ENCODE data around the gene HK1. TPM values are rescaled to one million over a fixed set of nuclear protein-coding genes. Genes with fewer than 3 reads are reported as not detected.

HK1 gene
- total and polyA plus RNA-seq, 2 experiments from 2014 or later: 31.1 to 42.5 TPM

DNA sequence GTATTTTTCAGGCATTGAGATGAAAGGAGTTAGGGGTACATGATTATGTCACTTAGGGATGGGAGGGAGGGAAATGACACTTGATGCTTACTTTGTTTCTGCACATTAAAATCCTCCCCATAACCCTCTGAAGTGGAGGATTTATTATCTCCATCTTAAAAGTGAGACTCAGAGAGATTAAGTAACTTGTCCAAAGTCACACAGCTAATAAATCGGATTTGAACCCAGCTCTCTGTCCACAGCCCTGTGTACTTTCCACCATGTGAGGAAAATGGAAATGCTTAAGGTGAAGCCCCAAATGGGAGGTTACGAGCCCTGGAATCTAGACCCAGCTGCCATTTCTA, 58.6 kb downstream of the HK1 start:
- Histone ChIP-seq H3K4me3 (no peak overlapping the region), H3K9me3 (ENCODE audit: low read depth) (no peaks in the 10 kb centered on the region), H3K4me2 (peak overlapping the region; percentile 34), H3K79me2 (peaks cover 73% of the 10 kb centered on the region), H3K4me1 (ENCODE audit: insufficient read depth) (peaks cover 48% of the 10 kb centered on the region), H3K27me3 (no peaks in the 10 kb centered on the region), H3K27ac (peak overlapping the region; percentile 50), H4K20me1 (ENCODE audit: insufficient read depth, poor library complexity, severe bottlenecking) (no peaks in the 10 kb centered on the region), H3K36me3 (replicated peaks; ENCODE audit: insufficient read depth, low read depth) (no peaks in the 10 kb centered on the region), H3K9me2 (replicated peaks; ENCODE audit: insufficient read depth) (no peaks in the 10 kb centered on the region), H2AFZ (no peak overlapping the region)
- TF ChIP-seq EZH2phosphoT487 (IDR thresholded peaks at IDR 0.05; ENCODE audit: low read depth, severe bottlenecking, unreplicated experiment) (no peak), EZH2 (IDR thresholded peaks at IDR 0.05; ENCODE audit: borderline replicate concordance) (no peak)
- TF ChIP-seq, protein P1, sequence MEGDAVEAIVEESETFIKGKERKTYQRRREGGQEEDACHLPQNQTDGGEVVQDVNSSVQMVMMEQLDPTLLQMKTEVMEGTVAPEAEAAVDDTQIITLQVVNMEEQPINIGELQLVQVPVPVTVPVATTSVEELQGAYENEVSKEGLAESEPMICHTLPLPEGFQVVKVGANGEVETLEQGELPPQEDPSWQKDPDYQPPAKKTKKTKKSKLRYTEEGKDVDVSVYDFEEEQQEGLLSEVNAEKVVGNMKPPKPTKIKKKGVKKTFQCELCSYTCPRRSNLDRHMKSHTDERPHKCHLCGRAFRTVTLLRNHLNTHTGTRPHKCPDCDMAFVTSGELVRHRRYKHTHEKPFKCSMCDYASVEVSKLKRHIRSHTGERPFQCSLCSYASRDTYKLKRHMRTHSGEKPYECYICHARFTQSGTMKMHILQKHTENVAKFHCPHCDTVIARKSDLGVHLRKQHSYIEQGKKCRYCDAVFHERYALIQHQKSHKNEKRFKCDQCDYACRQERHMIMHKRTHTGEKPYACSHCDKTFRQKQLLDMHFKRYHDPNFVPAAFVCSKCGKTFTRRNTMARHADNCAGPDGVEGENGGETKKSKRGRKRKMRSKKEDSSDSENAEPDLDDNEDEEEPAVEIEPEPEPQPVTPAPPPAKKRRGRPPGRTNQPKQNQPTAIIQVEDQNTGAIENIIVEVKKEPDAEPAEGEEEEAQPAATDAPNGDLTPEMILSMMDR (IDR thresholded peaks at IDR 0.05; ENCODE audit: poor library complexity): no peak
- no peak for DNase-seq (ENCODE audit: low spot score)
- 83% methylated on average over 2 of the region's 2 CpGs for WGBS (ENCODE audit: low lambda C conversion rate, missing lambda C conversion rate)

DNA sequence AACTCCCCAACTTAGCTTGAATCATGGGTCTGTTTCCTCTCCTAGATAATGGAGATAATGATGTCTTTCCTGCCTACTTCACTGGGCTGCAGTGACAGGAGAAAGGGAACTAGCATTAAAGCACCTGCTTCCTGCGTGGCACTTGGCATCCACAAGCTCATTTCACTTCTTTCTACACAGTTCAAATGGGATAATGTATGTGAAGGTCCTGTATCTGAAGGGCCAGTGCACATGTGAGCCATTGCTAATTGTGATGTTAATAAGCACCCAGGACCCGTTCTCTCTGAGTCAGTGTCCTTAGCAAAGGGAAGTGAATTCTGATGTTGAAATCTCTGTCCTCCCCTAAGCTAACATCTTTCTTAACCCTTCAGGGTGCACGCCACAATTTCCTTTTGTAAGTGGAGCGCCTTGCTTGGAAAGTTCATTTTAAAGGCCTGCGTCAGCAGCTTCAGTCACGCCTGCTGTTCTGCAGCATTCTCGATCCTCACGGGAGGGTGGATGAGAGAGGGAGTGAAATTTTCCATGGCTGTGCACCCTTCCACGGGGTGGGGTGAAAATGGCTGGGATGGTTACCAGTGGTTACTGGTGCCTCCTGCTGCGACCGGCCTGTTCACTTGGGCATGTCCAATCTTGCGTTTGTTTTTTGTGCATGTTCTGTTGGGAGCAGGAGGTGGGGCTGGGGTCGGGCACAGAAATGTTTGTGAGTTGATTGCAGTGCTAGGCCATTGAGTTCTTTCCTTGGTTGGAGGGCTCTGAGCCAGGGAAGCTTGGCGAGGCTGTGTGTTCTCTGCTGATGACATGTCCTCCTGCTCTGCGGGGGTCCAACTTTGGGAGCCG, 59.2 kb downstream of the HK1 start:
- Histone ChIP-seq H2AFZ (no peak overlapping the region), H3K79me2 (peaks cover 73% of the 10 kb centered on the region), H3K36me3 (replicated peaks; ENCODE audit: insufficient read depth, low read depth) (no peaks in the 10 kb centered on the region), H3K4me1 (ENCODE audit: insufficient read depth) (peaks cover 42% of the 10 kb centered on the region), H3K9me2 (replicated peaks; ENCODE audit: insufficient read depth) (no peaks in the 10 kb centered on the region), H3K9me3 (ENCODE audit: low read depth) (no peaks in the 10 kb centered on the region), H3K27me3 (no peaks in the 10 kb centered on the region), H3K4me3 (no peak overlapping the region), H3K4me2 (peak overlapping the region; percentile 34), H4K20me1 (ENCODE audit: insufficient read depth, poor library complexity, severe bottlenecking) (no peaks in the 10 kb centered on the region), H3K27ac (peak overlapping the region; percentile 60)
- TF ChIP-seq, protein P1 (IDR thresholded peaks at IDR 0.05; ENCODE audit: poor library complexity): no peak
- TF ChIP-seq EZH2 (IDR thresholded peaks at IDR 0.05; ENCODE audit: borderline replicate concordance) (no peak), EZH2phosphoT487 (IDR thresholded peaks at IDR 0.05; ENCODE audit: low read depth, severe bottlenecking, unreplicated experiment) (no peak)
- WGBS (ENCODE audit: low lambda C conversion rate, missing lambda C conversion rate): 63% methylated on average over 16 of the region's 16 CpGs
- DNase-seq (ENCODE audit: low spot score): peak; percentile 57

DNA sequence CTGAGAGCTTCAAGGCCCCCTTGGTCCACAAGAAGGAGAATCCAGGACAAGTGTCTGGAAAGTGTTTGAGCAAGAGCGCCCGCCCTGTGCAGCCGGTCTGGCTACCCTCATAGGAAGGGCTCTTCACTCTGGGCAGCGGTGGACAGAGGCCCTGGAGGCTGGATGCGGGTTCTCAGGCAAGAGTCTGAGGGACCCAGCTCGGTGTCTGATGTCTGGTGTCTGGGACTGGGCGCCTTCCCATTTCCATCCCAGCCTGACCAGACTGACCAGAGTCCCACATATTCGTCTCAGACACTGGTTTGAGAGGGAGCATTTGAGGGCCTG, 59.8 kb downstream of the HK1 start:
- no peak overlapping the region for H2AFZ ChIP-seq

More for the DNA sequence above, 59.8 kb downstream of the HK1 start:
- Histone ChIP-seq H3K9me3 (ENCODE audit: low read depth) (no peaks in the 10 kb centered on the region), H3K4me2 (peak overlapping the region; percentile 31), H3K79me2 (peaks cover 75% of the 10 kb centered on the region), H3K36me3 (replicated peaks; ENCODE audit: insufficient read depth, low read depth) (no peaks in the 10 kb centered on the region), H3K4me1 (ENCODE audit: insufficient read depth) (peaks cover 36% of the 10 kb centered on the region), H3K4me3 (no peak overlapping the region), H3K27me3 (no peaks in the 10 kb centered on the region), H3K27ac (peak overlapping the region; percentile 60), H3K9me2 (replicated peaks; ENCODE audit: insufficient read depth) (no peaks in the 10 kb centered on the region), H4K20me1 (ENCODE audit: insufficient read depth, poor library complexity, severe bottlenecking) (no peaks in the 10 kb centered on the region)
- TF ChIP-seq, protein P1 (IDR thresholded peaks at IDR 0.05; ENCODE audit: poor library complexity): no peak
- TF ChIP-seq EZH2 (IDR thresholded peaks at IDR 0.05; ENCODE audit: borderline replicate concordance) (no peak), EZH2phosphoT487 (IDR thresholded peaks at IDR 0.05; ENCODE audit: low read depth, severe bottlenecking, unreplicated experiment) (no peak)
- WGBS (ENCODE audit: low lambda C conversion rate, missing lambda C conversion rate): 85% methylated on average over 8 of the region's 8 CpGs
- DNase-seq (ENCODE audit: low spot score): no peak

All from hepatocyte (in vitro differentiated cells).